ENCODE data around the gene TNFRSF19. TPM values are rescaled to one million over a fixed set of nuclear protein-coding genes. Genes with fewer than 3 reads are reported as not detected.

The TNFRSF19 gene
- total and polyA plus RNA-seq, 2 donors from 2014 or later = 10.1 to 14.7 TPM

- H3K9me3 ChIP-seq (ENCODE audit: control insufficient read depth in 2 of 3, insufficient read depth in 1 of 3, low read length in 3 of 3) = no peaks in the 10 kb centered on the region
- intact Hi-C loops (cut with DNase I) = no loop called here
- peaks cover 0 to 11% (median 7%) of the 10 kb centered on the region in 3 donors for H3K4me1 ChIP-seq (ENCODE audit: control insufficient read depth in 2 of 3, insufficient read depth in 2 of 3, low read depth in 1 of 3, low read length in 3 of 3)
- no peak overlapping the region for H3K4me3 ChIP-seq (ENCODE audit: low read length in 3 of 3)
- no peaks in the 10 kb centered on the region for H3K27me3 ChIP-seq (ENCODE audit: control insufficient read depth, insufficient read depth, low read length)
- H3K9ac ChIP-seq (ENCODE audit: low read length in 3 of 3) = no peak overlapping the region
- TF ChIP-seq CTCF (IDR thresholded peaks at IDR 0.05; ENCODE audit: borderline replicate concordance, extremely low read depth, insufficient read depth) = no peak
- peaks cover 0 to 13% (median 5%) of the 10 kb centered on the region in 3 donors for H3K36me3 ChIP-seq (ENCODE audit: control insufficient read depth in 2 of 3, insufficient read depth in 3 of 3, low read length in 3 of 3)
- no peak overlapping the region for H3K27ac ChIP-seq (ENCODE audit: low read depth in 2 of 2, low read length in 2 of 2)
- no peak for FAIRE-seq
- DNase-seq = no peak
These were observed 58.0 kb downstream of the TNFRSF19 start for GRCh38 chr13:23628250-23628649.

- no peak for DNase-seq
- no peaks in the 10 kb centered on the region for H3K9me3 ChIP-seq (ENCODE audit: control insufficient read depth in 2 of 3, insufficient read depth in 1 of 3, low read length in 3 of 3)
- H3K27me3 ChIP-seq (ENCODE audit: control insufficient read depth, insufficient read depth, low read length) = no peaks in the 10 kb centered on the region
- no peak for TF ChIP-seq CTCF (IDR thresholded peaks at IDR 0.05; ENCODE audit: borderline replicate concordance, extremely low read depth, insufficient read depth)
- peaks cover 0 to 13% (median 5%) of the 10 kb centered on the region in 3 donors for H3K36me3 ChIP-seq (ENCODE audit: control insufficient read depth in 2 of 3, insufficient read depth in 3 of 3, low read length in 3 of 3)
- intact Hi-C loops (cut with DNase I) = no loop called here
- peaks cover 0 to 11% (median 7%) of the 10 kb centered on the region in 3 donors for H3K4me1 ChIP-seq (ENCODE audit: control insufficient read depth in 2 of 3, insufficient read depth in 2 of 3, low read depth in 1 of 3, low read length in 3 of 3)
- H3K9ac ChIP-seq (ENCODE audit: low read length in 3 of 3) = no peak overlapping the region
- no peak for FAIRE-seq
- no peak overlapping the region for H3K4me3 ChIP-seq (ENCODE audit: low read length in 3 of 3)
- H3K27ac ChIP-seq (ENCODE audit: low read depth in 2 of 2, low read length in 2 of 2) = no peak overlapping the region
These were observed 58.8 kb downstream of the TNFRSF19 start for GRCh38 chr13:23628765-23629565.

- no peak for DNase-seq
- Histone ChIP-seq H3K9me3 (ENCODE audit: control insufficient read depth in 2 of 3, insufficient read depth in 1 of 3, low read length in 3 of 3) (no peaks in the 10 kb centered on the region), H3K27ac (ENCODE audit: low read depth in 2 of 2, low read length in 2 of 2) (no peak overlapping the region), H3K4me3 (ENCODE audit: low read length in 3 of 3) (no peak overlapping the region), H3K4me1 (ENCODE audit: control insufficient read depth in 2 of 3, insufficient read depth in 2 of 3, low read depth in 1 of 3, low read length in 3 of 3) (peaks cover 0 to 11% (median 10%) of the 10 kb centered on the region in 3 donors), H3K36me3 (ENCODE audit: control insufficient read depth in 2 of 3, insufficient read depth in 3 of 3, low read length in 3 of 3) (peaks cover 0 to 13% (median 5%) of the 10 kb centered on the region in 3 donors), H3K9ac (ENCODE audit: low read length in 3 of 3) (no peak overlapping the region), H3K27me3 (ENCODE audit: control insufficient read depth, insufficient read depth, low read length) (no peaks in the 10 kb centered on the region)
- FAIRE-seq = no peak
- TF ChIP-seq CTCF (IDR thresholded peaks at IDR 0.05; ENCODE audit: borderline replicate concordance, extremely low read depth, insufficient read depth) = no peak
- intact Hi-C loops (cut with DNase I) = no loop called here
These were observed 59.5 kb downstream of the TNFRSF19 start for GRCh38 chr13:23629566-23630272.

Data from kidney (tissue), 14 donors.